SK-N-SH (cell line): ENCODE measurements around the gene TEAD3. TPM values are rescaled to one million over a fixed set of nuclear protein-coding genes. Genes with fewer than 3 reads are reported as not detected.
A peak's percentile ranks its signal among the peaks of the same experiment; 100 is the strongest.

Experiments used
- CTCF ChIA-PET: fragments of 300-600, 350-600 bp; formaldehyde crosslinking; extraction: SDS; loops from one replicate; lab custom pipeline; 2021; lab: Yijun Ruan, JAX
- POLR2A ChIA-PET: fragments of 350-600 bp; sonication (Branson Sonifier 250); formaldehyde crosslinking; extraction: SDS; loops from one replicate; lab custom pipeline; 2020; ENCODE audit warnings: antibody characterized with exemption, inconsistent platforms; lab: Yijun Ruan, JAX
- DNase-seq: peaks from one replicate; pipeline ENCODE4 v3.0.0; 2012
- H2AFZ ChIP-seq: fragments of 200-600 bp; sonication (generic); 2 replicates; pipeline ENCODE4 v1.8.1; 2016; ENCODE audit warnings: antibody characterized with exemption, mild to moderate bottlenecking, low read depth
- H3F3A ChIP-seq: fragments of 200-600 bp; sonication (generic); replicated peaks from 2 replicates; pipeline ENCODE3; 2016; ENCODE audit warnings: antibody characterized with exemption, mild to moderate bottlenecking; ENCODE audit not compliant: insufficient read depth
- H3K27ac ChIP-seq, 2 experiments: fragments of 200-500 bp in 1 of 2; fragments of 200-600 bp in 1 of 2; sonication (Bioruptor generic) in 1 of 2; sonication (generic), shearing (Covaris generic) in 1 of 2; 2 replicates each; pipeline versions ENCODE4 v1.5.1 to v1.6.1; 2014 to 2016; ENCODE audit warnings: low read depth in 2 of 2, inconsistent platforms in 1 of 2, low read length in 1 of 2, mild to moderate bottlenecking in 1 of 2, mixed read lengths in 1 of 2
- H3K27me3 ChIP-seq: fragments of 200-600 bp; sonication (generic), shearing (Covaris generic); 2 replicates; pipeline ENCODE4 v1.6.1; 2016; ENCODE audit warnings: mixed run types; ENCODE audit not compliant: insufficient read depth
- H3K36me3 ChIP-seq, 2 experiments: fragments of 200-500 bp in 1 of 2; fragments of 200-600 bp in 1 of 2; sonication (Bioruptor generic) in 1 of 2; sonication (generic) in 1 of 2; replicated peaks in 1 of 2; 2 replicates each; pipeline versions ENCODE3 to v1.5.1; 2014 to 2016; ENCODE audit warnings: low read length in 1 of 2, mild to moderate bottlenecking in 1 of 2; ENCODE audit not compliant: insufficient read depth in 2 of 2, control insufficient read depth in 1 of 2
- H3K4me1 ChIP-seq, 2 experiments: fragments of 200-500 bp in 1 of 2; fragments of 200-600 bp in 1 of 2; sonication (Bioruptor generic) in 1 of 2; sonication (generic), shearing (Covaris generic) in 1 of 2; 2 replicates each; pipeline versions ENCODE4 v1.5.1 to v1.6.1; 2014 to 2016; ENCODE audit warnings: low read depth in 1 of 2, low read length in 1 of 2, mixed run types in 1 of 2; ENCODE audit not compliant: insufficient read depth in 2 of 2, control insufficient read depth in 1 of 2
- H3K4me2 ChIP-seq: fragments of 200-600 bp; sonication (generic), shearing (Covaris generic); 2 replicates; pipeline ENCODE4 v1.6.1; 2017; ENCODE audit warnings: mixed run types
- H3K4me3 ChIP-seq, 2 experiments: fragments of 200-500 bp in 1 of 2; fragments of 200-600 bp in 1 of 2; sonication (Bioruptor generic) in 1 of 2; sonication (generic), shearing (Covaris generic) in 1 of 2; 2 replicates each; pipeline versions ENCODE4 v1.5.1 to v1.8.1; 2014 to 2016; ENCODE audit warnings: low read depth in 2 of 2, inconsistent platforms in 1 of 2, low read length in 1 of 2, mild to moderate bottlenecking in 1 of 2, mixed read lengths in 1 of 2, moderate library complexity in 1 of 2
- H3K79me2 ChIP-seq: fragments of 200-600 bp; sonication (generic); 2 replicates; pipeline ENCODE4 v1.8.1; 2017; ENCODE audit warnings: mild to moderate bottlenecking; ENCODE audit not compliant: insufficient read depth
- H3K9ac ChIP-seq: fragments of 200-600 bp; sonication (generic); 2 replicates; pipeline ENCODE4 v1.6.1; 2017; ENCODE audit warnings: mixed run types
- H3K9me2 ChIP-seq: fragments of 200-600 bp; sonication (generic); 2 replicates; pipeline ENCODE4 v1.6.1; 2017; ENCODE audit warnings: mixed run types
- H3K9me3 ChIP-seq: fragments of 200-600 bp; sonication (generic); 2 replicates; pipeline ENCODE4 v1.6.1; 2017; ENCODE audit warnings: mixed run types, mild to moderate bottlenecking, moderate library complexity
- H4K20me1 ChIP-seq: fragments of 200-600 bp; sonication (generic); 2 replicates; pipeline ENCODE4 v1.6.1; 2017; ENCODE audit warnings: mild to moderate bottlenecking, mixed run types; ENCODE audit not compliant: insufficient read depth
- GATA2 ChIP-seq: sonication (generic); formaldehyde crosslinking; IDR thresholded peaks from 2 replicates; pipeline ENCODE4 v1.5.0; 2020; ENCODE audit warnings: mild to moderate bottlenecking, missing genetic modification reagents
- IRF3 ChIP-seq: fragments of 150-350 bp; IDR thresholded peaks from 2 replicates; pipeline ENCODE4 v1.6.1; 2016; ENCODE audit warnings: mild to moderate bottlenecking, low read depth, low read length
- JUND ChIP-seq: IDR thresholded peaks from 2 replicates; pipeline ENCODE4 v1.4.0; 2012
- MXI1 ChIP-seq: IDR thresholded peaks from 2 replicates; pipeline ENCODE4 v1.6.1; 2012; ENCODE audit warnings: mild to moderate bottlenecking, low read depth, low read length, improper control_type of control experiment
- POLR2AphosphoS5 ChIP-seq: IDR thresholded peaks from 2 replicates; pipeline ENCODE4 v1.6.1; 2012; ENCODE audit warnings: low read depth, low read length
- RAD21 ChIP-seq: IDR thresholded peaks from 2 replicates; pipeline ENCODE4 v1.6.1; 2012; ENCODE audit warnings: mild to moderate bottlenecking, low read length
- RCOR1 ChIP-seq: fragments of 150-350 bp; IDR thresholded peaks from 2 replicates; pipeline ENCODE4 v1.6.1; 2017; ENCODE audit warnings: antibody characterized with exemption, low read length
- RXRA ChIP-seq: IDR thresholded peaks from 2 replicates; pipeline ENCODE4 v1.4.0; 2012; ENCODE audit warnings: low read depth, mild to moderate bottlenecking, borderline replicate concordance
- TCF12 ChIP-seq: IDR thresholded peaks from 2 replicates; pipeline ENCODE4 v1.4.0; 2012
- WGBS: methylation state at CpG from one replicate; pipeline ENCODE4 v1.1.6; 2017; ENCODE audit warnings: low lambda C conversion rate; 5-methylcytosine and 5-hydroxymethylcytosine counted together
- polyA plus RNA-seq, 3 experiments: library from polyadenylated mRNA; depleted of rRNA; stranded (reverse); fragments of >200 nt; gene quantifications; 2 replicates each; pipeline ENCODE4 v1.2.3, GENCODE V29; 2012
- TF ChIP-seq, protein P1 (sequence below): IDR thresholded peaks from 2 replicates; pipeline ENCODE4 v1.6.1; 2012; ENCODE audit warnings: mild to moderate bottlenecking, low read depth, low read length, moderate library complexity
- TF ChIP-seq, protein P2 (sequence below): IDR thresholded peaks from 2 replicates; pipeline ENCODE4 v1.4.0; 2012; ENCODE audit warnings: low read depth

Gene TEAD3
- polyA plus RNA-seq, 1 of the 3 experiments (the other 2 are of a cell fraction) = 7.1 TPM

DNA sequence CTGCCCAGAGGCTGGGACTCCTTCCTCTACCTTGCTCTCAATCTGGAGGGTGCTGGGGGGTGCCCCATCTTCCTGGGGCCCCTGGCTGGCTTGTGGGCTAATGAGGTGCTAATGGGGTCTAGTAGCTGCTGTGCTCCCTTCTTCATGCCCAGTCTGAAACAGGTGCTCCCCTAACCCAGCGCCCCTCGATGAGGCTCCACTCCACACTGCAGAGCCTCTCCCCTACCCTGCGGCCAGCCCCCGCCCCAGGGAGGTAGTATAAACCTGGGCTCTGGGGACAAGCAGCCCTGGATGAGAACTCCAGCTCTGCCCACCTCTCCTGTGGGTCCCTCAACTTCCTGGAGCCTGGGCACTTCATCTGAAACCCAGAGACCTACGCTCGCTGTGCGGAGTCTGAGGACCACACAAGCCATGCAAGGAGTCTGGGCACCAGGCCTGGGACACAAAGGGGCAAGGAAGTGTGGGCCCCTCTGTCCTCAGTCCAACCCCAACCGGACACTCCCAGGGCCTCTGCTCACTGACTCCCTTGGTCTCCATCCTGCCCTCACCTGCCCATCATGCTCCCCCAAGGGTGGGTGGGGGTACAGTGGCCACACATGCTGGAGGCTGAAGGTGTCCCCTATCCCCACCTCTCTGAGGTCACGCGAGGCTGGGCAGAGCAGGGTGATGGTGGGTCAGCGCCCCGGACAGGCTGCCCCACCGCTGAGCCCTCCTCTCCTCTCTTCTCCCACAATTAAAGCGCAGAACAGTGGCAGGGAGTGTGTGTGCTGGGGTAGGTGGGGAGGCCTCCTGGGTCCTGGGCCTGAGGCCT, 22.5 kb downstream of the TEAD3 start:
- Histone ChIP-seq H3K36me3 (peaks cover 28 to 29% of the 10 kb centered on the region in 2 experiments), H3K4me1 (peaks cover 21 to 23% of the 10 kb centered on the region in 2 experiments; a peak in 3 of 4 replicates), H3K9me3 (no peaks in the 10 kb centered on the region), H3K27me3 (no peaks in the 10 kb centered on the region), H3K4me3 (no peak overlapping the region), H3K4me2 (no peak overlapping the region), H3K9ac (no peak overlapping the region), H3K79me2 (peaks cover 26% of the 10 kb centered on the region), H3K27ac (no peak overlapping the region), H2AFZ (no peak overlapping the region), H3K9me2 (no peaks in the 10 kb centered on the region), H4K20me1 (peaks cover 39% of the 10 kb centered on the region), H3F3A (peaks cover 42% of the 10 kb centered on the region)
- ChIA-PET POLR2A (interaction anchor here (0.7 to 1.7 kb wide), 3 partner anchors 13 to 18 kb away, joined by 3 to 6 read pairs (median 3); no protein-coding TSS in a partner anchor), CTCF (no interaction called here)
- TF ChIP-seq GATA2 (no peak), JUND (no peak), POLR2AphosphoS5 (no peak), TCF12 (no peak), RXRA (no peak), IRF3 (no peak), RCOR1 (no peak)
- TF ChIP-seq, protein P1, sequence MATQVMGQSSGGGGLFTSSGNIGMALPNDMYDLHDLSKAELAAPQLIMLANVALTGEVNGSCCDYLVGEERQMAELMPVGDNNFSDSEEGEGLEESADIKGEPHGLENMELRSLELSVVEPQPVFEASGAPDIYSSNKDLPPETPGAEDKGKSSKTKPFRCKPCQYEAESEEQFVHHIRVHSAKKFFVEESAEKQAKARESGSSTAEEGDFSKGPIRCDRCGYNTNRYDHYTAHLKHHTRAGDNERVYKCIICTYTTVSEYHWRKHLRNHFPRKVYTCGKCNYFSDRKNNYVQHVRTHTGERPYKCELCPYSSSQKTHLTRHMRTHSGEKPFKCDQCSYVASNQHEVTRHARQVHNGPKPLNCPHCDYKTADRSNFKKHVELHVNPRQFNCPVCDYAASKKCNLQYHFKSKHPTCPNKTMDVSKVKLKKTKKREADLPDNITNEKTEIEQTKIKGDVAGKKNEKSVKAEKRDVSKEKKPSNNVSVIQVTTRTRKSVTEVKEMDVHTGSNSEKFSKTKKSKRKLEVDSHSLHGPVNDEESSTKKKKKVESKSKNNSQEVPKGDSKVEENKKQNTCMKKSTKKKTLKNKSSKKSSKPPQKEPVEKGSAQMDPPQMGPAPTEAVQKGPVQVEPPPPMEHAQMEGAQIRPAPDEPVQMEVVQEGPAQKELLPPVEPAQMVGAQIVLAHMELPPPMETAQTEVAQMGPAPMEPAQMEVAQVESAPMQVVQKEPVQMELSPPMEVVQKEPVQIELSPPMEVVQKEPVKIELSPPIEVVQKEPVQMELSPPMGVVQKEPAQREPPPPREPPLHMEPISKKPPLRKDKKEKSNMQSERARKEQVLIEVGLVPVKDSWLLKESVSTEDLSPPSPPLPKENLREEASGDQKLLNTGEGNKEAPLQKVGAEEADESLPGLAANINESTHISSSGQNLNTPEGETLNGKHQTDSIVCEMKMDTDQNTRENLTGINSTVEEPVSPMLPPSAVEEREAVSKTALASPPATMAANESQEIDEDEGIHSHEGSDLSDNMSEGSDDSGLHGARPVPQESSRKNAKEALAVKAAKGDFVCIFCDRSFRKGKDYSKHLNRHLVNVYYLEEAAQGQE = no peak
- TF ChIP-seq, protein P2, sequence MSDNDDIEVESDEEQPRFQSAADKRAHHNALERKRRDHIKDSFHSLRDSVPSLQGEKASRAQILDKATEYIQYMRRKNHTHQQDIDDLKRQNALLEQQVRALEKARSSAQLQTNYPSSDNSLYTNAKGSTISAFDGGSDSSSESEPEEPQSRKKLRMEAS = no peak
- WGBS = 92% methylated on average over 5 of the region's 14 CpGs
- no peak for DNase-seq

GRCh38 chr6:35473850-35474130, 23.1 kb downstream of the TEAD3 start:
- Histone ChIP-seq H3K4me1 (peaks cover 21 to 23% of the 10 kb centered on the region in 2 experiments; a peak in 3 of 4 replicates), H3K4me3 (no peak overlapping the region)
- TF ChIP-seq MXI1 (no peak), POLR2AphosphoS5 (0 out of 2 replicates have a peak, but pooled peaks have one; percentile 12), RAD21 (no peak)
- TF ChIP-seq, all 33 proteins: peak for 1
- Histone ChIP-seq H3K9ac (no peak overlapping the region), H3K27ac (no peak overlapping the region), H3K79me2 (peaks cover 32% of the 10 kb centered on the region), H3F3A (peaks cover 45% of the 10 kb centered on the region), H3K4me2 (no peak overlapping the region), H4K20me1 (peaks cover 45% of the 10 kb centered on the region), H3K9me2 (no peaks in the 10 kb centered on the region), H3K9me3 (no peaks in the 10 kb centered on the region), H3K36me3 (peaks cover 28 to 35% of the 10 kb centered on the region in 2 experiments), H3K27me3 (no peaks in the 10 kb centered on the region), H2AFZ (no peak overlapping the region)
- DNase-seq = no peak
- ChIA-PET POLR2A (interaction anchor here (0.7 to 1.8 kb wide), 3 partner anchors 14 to 18 kb away, joined by 3 to 8 read pairs (median 3); no protein-coding TSS in a partner anchor), CTCF (no interaction called here)
